Suprapubic skin (tissue), 4 donors: ENCODE results near the gene TPRX1.

Experiments
- CTCF ChIP-seq, 2 donors: fragments of 200-600 bp in 1 of 2; fragments of 450-650 bp in 1 of 2; sonication (generic) in 1 of 2; IDR thresholded peaks; one replicate each; pipeline ENCODE4 v1.5.1; 2016 to 2019; ENCODE audit warnings: antibody characterized with exemption in 2 of 2, mild to moderate bottlenecking in 1 of 2, moderate library complexity in 1 of 2
- EP300 ChIP-seq: sonication (generic); formaldehyde crosslinking; IDR thresholded peaks from one replicate; pipeline ENCODE4 v1.6.1; 2017; ENCODE audit warnings: antibody characterized with exemption
- POLR2A ChIP-seq, 2 donors: fragments of 450-650 bp; IDR thresholded peaks; one replicate each; pipeline ENCODE4 v1.6.1; 2017; ENCODE audit warnings: antibody characterized with exemption in 2 of 2, mild to moderate bottlenecking in 2 of 2, moderate library complexity in 2 of 2
- POLR2AphosphoS5 ChIP-seq, 3 donors: sonication (generic); formaldehyde crosslinking; IDR thresholded peaks; one replicate each; pipeline ENCODE4 v1.6.1; 2017; ENCODE audit warnings: antibody characterized with exemption in 3 of 3

- TF ChIP-seq EP300: no peak
- TF ChIP-seq CTCF (IDR thresholded peaks at IDR 0.05): no peak
- TF ChIP-seq POLR2A (IDR thresholded peaks at IDR 0.05): no peak
- TF ChIP-seq POLR2AphosphoS5 (IDR thresholded peaks at IDR 0.05): no peak
These were observed 22.6 kb downstream of the TPRX1 start for GRCh38 chr19:47781590-47782262.
